ENCODE results near the gene MACIR.

The MACIR gene

GRCh38 chr5:103228588-103228987, 30.0 kb upstream of the MACIR start:
- H3K36me3 Mint-ChIP-seq (ENCODE audit: low read depth) = no peaks in the 10 kb centered on the region
- no peak for ATAC-seq
- H3K27me3 Mint-ChIP-seq = peaks cover 6% of the 10 kb centered on the region
- H3K9me3 Mint-ChIP-seq = no peaks in the 10 kb centered on the region
- no peak overlapping the region for H3K27ac Mint-ChIP-seq
- H3K4me3 Mint-ChIP-seq = no peak overlapping the region
- H3K4me1 Mint-ChIP-seq = no peaks in the 10 kb centered on the region
- DNase-seq = no peak

GRCh38 chr5:103232393-103232999, 26.1 kb upstream of the MACIR start:
- H3K4me1 Mint-ChIP-seq = no peaks in the 10 kb centered on the region
- H3K27ac Mint-ChIP-seq = no peak overlapping the region
- no peaks in the 10 kb centered on the region for H3K9me3 Mint-ChIP-seq
- H3K27me3 Mint-ChIP-seq = no peaks in the 10 kb centered on the region
- ATAC-seq = peak; percentile 78
- H3K4me3 Mint-ChIP-seq = no peak overlapping the region
- H3K36me3 Mint-ChIP-seq (ENCODE audit: low read depth) = no peaks in the 10 kb centered on the region
- no peak for DNase-seq

GRCh38 chr5:103234239-103234975, 24.2 kb upstream of the MACIR start:
- ATAC-seq = no peak
- peaks cover 6% of the 10 kb centered on the region for H3K27me3 Mint-ChIP-seq
- no peak overlapping the region for H3K4me3 Mint-ChIP-seq
- no peaks in the 10 kb centered on the region for H3K4me1 Mint-ChIP-seq
- H3K27ac Mint-ChIP-seq = no peak overlapping the region
- no peak for DNase-seq
- peaks cover 4% of the 10 kb centered on the region for H3K9me3 Mint-ChIP-seq
- no peaks in the 10 kb centered on the region for H3K36me3 Mint-ChIP-seq (ENCODE audit: low read depth)

GRCh38 chr5:103235891-103236290, 22.7 kb upstream of the MACIR start:
- H3K27me3 Mint-ChIP-seq = peaks cover 8% of the 10 kb centered on the region
- no peaks in the 10 kb centered on the region for H3K36me3 Mint-ChIP-seq (ENCODE audit: low read depth)
- no peak for ATAC-seq

GRCh38 chr5:103237778-103238177, 20.8 kb upstream of the MACIR start:
- ATAC-seq (no peak), DNase-seq (no peak)
- Mint-ChIP-seq H3K27me3 (peaks cover 14% of the 10 kb centered on the region), H3K36me3 (ENCODE audit: low read depth) (no peaks in the 10 kb centered on the region), H3K9me3 (peaks cover 10% of the 10 kb centered on the region), H3K27ac (no peak overlapping the region), H3K4me3 (no peak overlapping the region), H3K4me1 (no peaks in the 10 kb centered on the region)

More at GRCh38 chr5:103235891-103236290, 22.7 kb upstream of the MACIR start:
- Mint-ChIP-seq H3K4me1 (no peaks in the 10 kb centered on the region), H3K9me3 (peaks cover 10% of the 10 kb centered on the region), H3K4me3 (no peak overlapping the region), H3K27ac (no peak overlapping the region)
- no peak for DNase-seq

GRCh38 chr5:103243665-103244064, 14.9 kb upstream of the MACIR start:
- H3K4me3 Mint-ChIP-seq = no peak overlapping the region
- peaks cover 10% of the 10 kb centered on the region for H3K9me3 Mint-ChIP-seq
- peaks cover 42% of the 10 kb centered on the region for H3K27me3 Mint-ChIP-seq
- no peak overlapping the region for H3K27ac Mint-ChIP-seq
- no peak for DNase-seq
- H3K4me1 Mint-ChIP-seq = peaks cover 7% of the 10 kb centered on the region
- no peaks in the 10 kb centered on the region for H3K36me3 Mint-ChIP-seq (ENCODE audit: low read depth)
- no peak for ATAC-seq

- ATAC-seq = no peak
- no peak overlapping the region for H3K27ac Mint-ChIP-seq
- DNase-seq = no peak
- H3K9me3 Mint-ChIP-seq = peaks cover 6% of the 10 kb centered on the region
- no peak overlapping the region for H3K4me3 Mint-ChIP-seq
- H3K36me3 Mint-ChIP-seq (ENCODE audit: low read depth) = no peaks in the 10 kb centered on the region
- peaks cover 7% of the 10 kb centered on the region for H3K4me1 Mint-ChIP-seq
- H3K27me3 Mint-ChIP-seq = peaks cover 43% of the 10 kb centered on the region
Measured at GRCh38 chr5:103244398-103244797, 14.2 kb upstream of the MACIR start.

GRCh38 chr5:103245761-103246160, 12.8 kb upstream of the MACIR start:
- Mint-ChIP-seq H3K9me3 (no peaks in the 10 kb centered on the region), H3K4me3 (no peak overlapping the region), H3K27me3 (peaks cover 50% of the 10 kb centered on the region), H3K36me3 (ENCODE audit: low read depth) (no peaks in the 10 kb centered on the region), H3K4me1 (peaks cover 7% of the 10 kb centered on the region), H3K27ac (no peak overlapping the region)
- ATAC-seq (no peak), DNase-seq (no peak)

- Mint-ChIP-seq H3K9me3 (no peaks in the 10 kb centered on the region), H3K27ac (no peak overlapping the region), H3K4me1 (peaks cover 7% of the 10 kb centered on the region), H3K36me3 (ENCODE audit: low read depth) (no peaks in the 10 kb centered on the region), H3K4me3 (no peak overlapping the region), H3K27me3 (peaks cover 48% of the 10 kb centered on the region)
- no peak for DNase-seq
- no peak for ATAC-seq
Measured at GRCh38 chr5:103247118-103247517, 11.4 kb upstream of the MACIR start.

- H3K27ac Mint-ChIP-seq = no peak overlapping the region
- no peaks in the 10 kb centered on the region for H3K9me3 Mint-ChIP-seq
- H3K4me3 Mint-ChIP-seq = no peak overlapping the region
- no peaks in the 10 kb centered on the region for H3K36me3 Mint-ChIP-seq (ENCODE audit: low read depth)
- ATAC-seq (no peak), DNase-seq (no peak)
- H3K27me3 Mint-ChIP-seq = peaks cover 52% of the 10 kb centered on the region
- peaks cover 7% of the 10 kb centered on the region for H3K4me1 Mint-ChIP-seq
Measured at GRCh38 chr5:103249068-103249467, 9.5 kb upstream of the MACIR start.

- Mint-ChIP-seq H3K4me1 (peaks cover 5% of the 10 kb centered on the region), H3K36me3 (ENCODE audit: low read depth) (no peaks in the 10 kb centered on the region), H3K9me3 (no peaks in the 10 kb centered on the region), H3K27me3 (peaks cover 21% of the 10 kb centered on the region), H3K27ac (no peak overlapping the region), H3K4me3 (no peak overlapping the region)
- ATAC-seq = no peak
- no peak for DNase-seq
Measured at GRCh38 chr5:103254921-103255320, 3.6 kb upstream of the MACIR start.

- no peak overlapping the region for H3K27ac Mint-ChIP-seq
- no peak overlapping the region for H3K4me3 Mint-ChIP-seq
Measured at GRCh38 chr5:103255691-103256090, 2.9 kb upstream of the MACIR start.

GRCh38 chr5:103256178-103256577, 2.4 kb upstream of the MACIR start:
- ATAC-seq (no peak), DNase-seq (no peak)
- H3K27me3 Mint-ChIP-seq = peaks cover 12% of the 10 kb centered on the region
- H3K4me1 Mint-ChIP-seq = peaks cover 14% of the 10 kb centered on the region
- no peaks in the 10 kb centered on the region for H3K9me3 Mint-ChIP-seq
- H3K27ac Mint-ChIP-seq = no peak overlapping the region
- H3K4me3 Mint-ChIP-seq = no peak overlapping the region
- H3K36me3 Mint-ChIP-seq (ENCODE audit: low read depth) = no peaks in the 10 kb centered on the region

More at GRCh38 chr5:103255691-103256090, 2.9 kb upstream of the MACIR start:
- no peak for DNase-seq
- no peaks in the 10 kb centered on the region for H3K36me3 Mint-ChIP-seq (ENCODE audit: low read depth)
- peaks cover 9% of the 10 kb centered on the region for H3K4me1 Mint-ChIP-seq
- no peaks in the 10 kb centered on the region for H3K9me3 Mint-ChIP-seq
- peaks cover 16% of the 10 kb centered on the region for H3K27me3 Mint-ChIP-seq
- ATAC-seq = no peak

GRCh38 chr5:103258957-103259704, 568 bp downstream of the MACIR start:
- ATAC-seq (peak; percentile 47), DNase-seq (peak; percentile 64)
- H3K36me3 Mint-ChIP-seq (ENCODE audit: low read depth) = no peaks in the 10 kb centered on the region
- peak overlapping the region; percentile 84 for H3K4me3 Mint-ChIP-seq
- H3K4me1 Mint-ChIP-seq = peaks cover 32% of the 10 kb centered on the region
- peaks cover 5% of the 10 kb centered on the region for H3K27me3 Mint-ChIP-seq
- H3K9me3 Mint-ChIP-seq = no peaks in the 10 kb centered on the region
- peak overlapping the region; percentile 52 for H3K27ac Mint-ChIP-seq
